ENCODE measurements around the gene AP4B1.

DNA sequence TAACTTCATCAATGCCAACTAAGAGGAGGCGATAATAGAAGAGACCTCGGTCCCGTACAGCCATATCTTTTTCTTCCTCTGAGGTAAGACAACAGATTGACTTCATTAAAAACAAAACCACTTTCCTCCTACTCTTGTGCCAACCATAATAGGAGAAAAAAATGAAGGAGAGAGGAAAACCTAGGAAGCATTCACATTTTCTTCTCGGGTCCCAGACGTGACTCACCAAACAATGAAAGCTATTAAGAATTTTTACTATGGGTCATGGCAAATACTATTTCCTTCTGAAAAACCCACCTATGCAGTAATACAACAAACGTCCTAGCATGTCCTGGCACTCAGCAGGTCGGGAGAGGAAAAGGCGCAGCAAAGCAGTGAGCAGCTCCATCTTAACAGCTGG, 8.6 kb downstream of the AP4B1 start:
- TF ChIP-seq, protein P1, sequence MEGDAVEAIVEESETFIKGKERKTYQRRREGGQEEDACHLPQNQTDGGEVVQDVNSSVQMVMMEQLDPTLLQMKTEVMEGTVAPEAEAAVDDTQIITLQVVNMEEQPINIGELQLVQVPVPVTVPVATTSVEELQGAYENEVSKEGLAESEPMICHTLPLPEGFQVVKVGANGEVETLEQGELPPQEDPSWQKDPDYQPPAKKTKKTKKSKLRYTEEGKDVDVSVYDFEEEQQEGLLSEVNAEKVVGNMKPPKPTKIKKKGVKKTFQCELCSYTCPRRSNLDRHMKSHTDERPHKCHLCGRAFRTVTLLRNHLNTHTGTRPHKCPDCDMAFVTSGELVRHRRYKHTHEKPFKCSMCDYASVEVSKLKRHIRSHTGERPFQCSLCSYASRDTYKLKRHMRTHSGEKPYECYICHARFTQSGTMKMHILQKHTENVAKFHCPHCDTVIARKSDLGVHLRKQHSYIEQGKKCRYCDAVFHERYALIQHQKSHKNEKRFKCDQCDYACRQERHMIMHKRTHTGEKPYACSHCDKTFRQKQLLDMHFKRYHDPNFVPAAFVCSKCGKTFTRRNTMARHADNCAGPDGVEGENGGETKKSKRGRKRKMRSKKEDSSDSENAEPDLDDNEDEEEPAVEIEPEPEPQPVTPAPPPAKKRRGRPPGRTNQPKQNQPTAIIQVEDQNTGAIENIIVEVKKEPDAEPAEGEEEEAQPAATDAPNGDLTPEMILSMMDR (IDR thresholded peaks at IDR 0.05; ENCODE audit: borderline replicate concordance, extremely low read depth, low read length, poor library complexity, severe bottlenecking) = no peak
- no peak for TF ChIP-seq EZH2 (IDR thresholded peaks at IDR 0.05; ENCODE audit: borderline replicate concordance, low read depth, low read length, severe bottlenecking)

Data from DND-41 (cell line).